ENCODE results near the gene TSR2.
"Not testable (repeated sequence)": the region's sequence is repeated elsewhere in the genome, so short reads cannot be mapped to it uniquely, and the experiment has no call there.

The TSR2 gene

GRCh38 chrX:54483946-54484345 lies 43.7 kb downstream of the TSR2 start:
- H3K9me3 ChIP-seq (replicated peaks in 1 of 2; ENCODE audit: control insufficient read depth in 2 of 2, insufficient read depth in 1 of 2, low read depth in 1 of 2, low read length in 2 of 2): no peaks in the 10 kb centered on the region
- no peak overlapping the region for H3K4me3 ChIP-seq (ENCODE audit: low read length in 2 of 2)
- WGBS, 2 donors (ENCODE audit: extremely low coverage in 2 of 2, insufficient read length in 2 of 2, insufficient replicate concordance in 1 of 2): no CpG with 5 or more reads among the region's 9 CpGs
- H4K91ac ChIP-seq (ENCODE audit: low read depth, low read length, poor library complexity): no peak overlapping the region
- no peak overlapping the region for H3K27ac ChIP-seq (replicated peaks; ENCODE audit: low read length)
- no peak overlapping the region for H3K23ac ChIP-seq (ENCODE audit: low read depth, low read length, poor library complexity)
- no peaks in the 10 kb centered on the region for H3K36me3 ChIP-seq (replicated peaks in 1 of 2; ENCODE audit: control insufficient read depth in 2 of 2, insufficient read depth in 2 of 2, low read length in 2 of 2)
- H2AFZ ChIP-seq (ENCODE audit: low read length): no peak overlapping the region
- H3K9ac ChIP-seq (ENCODE audit: low read depth, low read length, poor library complexity): no peak overlapping the region
- H2BK120ac ChIP-seq (ENCODE audit: low read depth, low read length): no peak overlapping the region
- H3K4me2 ChIP-seq (ENCODE audit: insufficient read depth, low read length, poor library complexity, severe bottlenecking): no peak overlapping the region
- DNase-seq (ENCODE audit: low spot score): no peak
- H3K79me1 ChIP-seq (ENCODE audit: low read depth, low read length): no peaks in the 10 kb centered on the region
- H3K14ac ChIP-seq (ENCODE audit: low read length): no peak overlapping the region
- H3K18ac ChIP-seq (ENCODE audit: low read length): no peak overlapping the region
- H3K27me3 ChIP-seq (ENCODE audit: control insufficient read depth in 3 of 3, insufficient read depth in 3 of 3, low read depth in 1 of 3, low read length in 3 of 3): no peaks in the 10 kb centered on the region
- H4K8ac ChIP-seq (ENCODE audit: low read depth, low read length): no peak overlapping the region
- H2BK12ac ChIP-seq (ENCODE audit: low read length): no peak overlapping the region
- H2BK5ac ChIP-seq (ENCODE audit: low read length): no peak overlapping the region
- H3K4ac ChIP-seq (ENCODE audit: low read length): no peak overlapping the region
- no peak overlapping the region for H2BK15ac ChIP-seq (ENCODE audit: low read length)
- no peak overlapping the region for H2AK5ac ChIP-seq (ENCODE audit: low read depth, low read length)
- H3K4me1 ChIP-seq (ENCODE audit: control insufficient read depth in 2 of 2, insufficient read depth in 1 of 2, low read depth in 1 of 2, low read length in 2 of 2): peaks cover 17 to 18% of the 10 kb centered on the region in 2 donors

GRCh38 chrX:54484666-54485065 lies 44.5 kb downstream of the TSR2 start:
- no peaks in the 10 kb centered on the region for H3K36me3 ChIP-seq (replicated peaks in 1 of 2; ENCODE audit: control insufficient read depth in 2 of 2, insufficient read depth in 2 of 2, low read length in 2 of 2)
- H4K91ac ChIP-seq (ENCODE audit: low read depth, low read length, poor library complexity): no peak overlapping the region
- no peak overlapping the region for H2BK5ac ChIP-seq (ENCODE audit: low read length)
- no peak overlapping the region for H3K23ac ChIP-seq (ENCODE audit: low read depth, low read length, poor library complexity)
- H3K4me1 ChIP-seq (ENCODE audit: control insufficient read depth in 2 of 2, insufficient read depth in 1 of 2, low read depth in 1 of 2, low read length in 2 of 2): peaks cover 11 to 17% of the 10 kb centered on the region in 2 donors
- H3K4me2 ChIP-seq (ENCODE audit: insufficient read depth, low read length, poor library complexity, severe bottlenecking): no peak overlapping the region
- H2AK5ac ChIP-seq (ENCODE audit: low read depth, low read length): no peak overlapping the region
- no CpG with 5 or more reads among the region's 3 CpGs for WGBS, 2 donors (ENCODE audit: extremely low coverage in 2 of 2, insufficient read length in 2 of 2, insufficient replicate concordance in 1 of 2)
- no peak overlapping the region for H3K4me3 ChIP-seq (ENCODE audit: low read length in 2 of 2)
- H3K4ac ChIP-seq (ENCODE audit: low read length): no peak overlapping the region
- H2BK15ac ChIP-seq (ENCODE audit: low read length): no peak overlapping the region
- H2BK120ac ChIP-seq (ENCODE audit: low read depth, low read length): no peak overlapping the region
- no peak overlapping the region for H3K14ac ChIP-seq (ENCODE audit: low read length)
- no peak for DNase-seq (ENCODE audit: low spot score)
- H3K27me3 ChIP-seq (ENCODE audit: control insufficient read depth in 3 of 3, insufficient read depth in 3 of 3, low read depth in 1 of 3, low read length in 3 of 3): no peaks in the 10 kb centered on the region
- no peak overlapping the region for H3K18ac ChIP-seq (ENCODE audit: low read length)
- no peak overlapping the region for H2AFZ ChIP-seq (ENCODE audit: low read length)
- H3K79me1 ChIP-seq (ENCODE audit: low read depth, low read length): no peaks in the 10 kb centered on the region
- H4K8ac ChIP-seq (ENCODE audit: low read depth, low read length): no peak overlapping the region
- no peak overlapping the region for H3K9ac ChIP-seq (ENCODE audit: low read depth, low read length, poor library complexity)
- no peak overlapping the region for H2BK12ac ChIP-seq (ENCODE audit: low read length)
- no peak overlapping the region for H3K27ac ChIP-seq (replicated peaks; ENCODE audit: low read length)
- peaks cover 0 to under 1% of the 10 kb centered on the region in 2 donors for H3K9me3 ChIP-seq (replicated peaks in 1 of 2; ENCODE audit: control insufficient read depth in 2 of 2, insufficient read depth in 1 of 2, low read depth in 1 of 2, low read length in 2 of 2)

- WGBS, 2 donors (ENCODE audit: extremely low coverage in 2 of 2, insufficient read length in 2 of 2, insufficient replicate concordance in 1 of 2): no CpG with 5 or more reads among the region's 5 CpGs
Measured at GRCh38 chrX:54489819-54490218, 49.6 kb downstream of the TSR2 start.

GRCh38 chrX:54492340-54492739 lies 52.1 kb downstream of the TSR2 start:
- Histone ChIP-seq H3K4me2 (ENCODE audit: insufficient read depth, low read length, poor library complexity, severe bottlenecking) (no peak overlapping the region), H3K36me3 (replicated peaks in 1 of 2; ENCODE audit: control insufficient read depth in 2 of 2, insufficient read depth in 2 of 2, low read length in 2 of 2) (peaks cover 0 to 3% of the 10 kb centered on the region in 2 donors), H3K27me3 (ENCODE audit: control insufficient read depth in 3 of 3, insufficient read depth in 3 of 3, low read depth in 1 of 3, low read length in 3 of 3) (no peaks in the 10 kb centered on the region), H2AFZ (ENCODE audit: low read length) (no peak overlapping the region), H3K14ac (ENCODE audit: low read length) (no peak overlapping the region), H3K79me1 (ENCODE audit: low read depth, low read length) (no peaks in the 10 kb centered on the region), H3K4me3 (ENCODE audit: low read length in 2 of 2) (no peak overlapping the region), H2BK15ac (ENCODE audit: low read length) (no peak overlapping the region), H3K27ac (replicated peaks; ENCODE audit: low read length) (no peak overlapping the region), H3K9ac (ENCODE audit: low read depth, low read length, poor library complexity) (no peak overlapping the region), H2BK5ac (ENCODE audit: low read length) (no peak overlapping the region), H2BK12ac (ENCODE audit: low read length) (no peak overlapping the region), H3K4ac (ENCODE audit: low read length) (no peak overlapping the region), H4K8ac (ENCODE audit: low read depth, low read length) (no peak overlapping the region), H3K4me1 (ENCODE audit: control insufficient read depth in 2 of 2, insufficient read depth in 1 of 2, low read depth in 1 of 2, low read length in 2 of 2) (peaks cover 4 to 18% of the 10 kb centered on the region in 2 donors), H2BK120ac (ENCODE audit: low read depth, low read length) (no peak overlapping the region), H3K23ac (ENCODE audit: low read depth, low read length, poor library complexity) (no peak overlapping the region), H3K9me3 (replicated peaks in 1 of 2; ENCODE audit: control insufficient read depth in 2 of 2, insufficient read depth in 1 of 2, low read depth in 1 of 2, low read length in 2 of 2) (peaks cover 0 to 4% of the 10 kb centered on the region in 2 donors), H3K18ac (ENCODE audit: low read length) (no peak overlapping the region), H2AK5ac (ENCODE audit: low read depth, low read length) (no peak overlapping the region), H4K91ac (ENCODE audit: low read depth, low read length, poor library complexity) (no peak overlapping the region)
- DNase-seq (ENCODE audit: low spot score): no peak
- no CpG with 5 or more reads among the region's 6 CpGs for WGBS, 2 donors (ENCODE audit: extremely low coverage in 2 of 2, insufficient read length in 2 of 2, insufficient replicate concordance in 1 of 2)

More at GRCh38 chrX:54489819-54490218, 49.6 kb downstream of the TSR2 start:
- not testable (repeated sequence) for H3K18ac ChIP-seq (ENCODE audit: low read length); H3K4me3 ChIP-seq (ENCODE audit: low read length in 2 of 2); H3K14ac ChIP-seq (ENCODE audit: low read length); H2AFZ ChIP-seq (ENCODE audit: low read length); DNase-seq (ENCODE audit: low spot score); H3K9me3 ChIP-seq (replicated peaks in 1 of 2; ENCODE audit: control insufficient read depth in 2 of 2, insufficient read depth in 1 of 2, low read depth in 1 of 2, low read length in 2 of 2); H2BK120ac ChIP-seq (ENCODE audit: low read depth, low read length); H3K4ac ChIP-seq (ENCODE audit: low read length); H2BK15ac ChIP-seq (ENCODE audit: low read length); H3K4me2 ChIP-seq (ENCODE audit: insufficient read depth, low read length, poor library complexity, severe bottlenecking); H2AK5ac ChIP-seq (ENCODE audit: low read depth, low read length); H3K36me3 ChIP-seq (replicated peaks in 1 of 2; ENCODE audit: control insufficient read depth in 2 of 2, insufficient read depth in 2 of 2, low read length in 2 of 2); H3K27ac ChIP-seq (replicated peaks; ENCODE audit: low read length); H4K91ac ChIP-seq (ENCODE audit: low read depth, low read length, poor library complexity); H3K9ac ChIP-seq (ENCODE audit: low read depth, low read length, poor library complexity); H2BK5ac ChIP-seq (ENCODE audit: low read length); H2BK12ac ChIP-seq (ENCODE audit: low read length); H3K79me1 ChIP-seq (ENCODE audit: low read depth, low read length); H4K8ac ChIP-seq (ENCODE audit: low read depth, low read length); H3K27me3 ChIP-seq (ENCODE audit: control insufficient read depth in 3 of 3, insufficient read depth in 3 of 3, low read depth in 1 of 3, low read length in 3 of 3); H3K23ac ChIP-seq (ENCODE audit: low read depth, low read length, poor library complexity)
- peaks cover 0 to 12% of the 10 kb centered on the region in 2 donors for H3K4me1 ChIP-seq (ENCODE audit: control insufficient read depth in 2 of 2, insufficient read depth in 1 of 2, low read depth in 1 of 2, low read length in 2 of 2)
